BJ (cell line): Measurements from ENCODE around the gene PSG6. TPM values are rescaled to one million over a fixed set of nuclear protein-coding genes. Genes with fewer than 3 reads are reported as not detected.
A peak's percentile ranks its signal among the peaks of the same experiment; 100 is the strongest.
"Not testable (repeated sequence)": the region's sequence is repeated elsewhere in the genome, so short reads cannot be mapped to it uniquely, and the experiment has no call there.

ENCODE experiments used
- CTCF ChIA-PET: fragments of 350-600 bp; formaldehyde crosslinking; extraction: SDS; loops from one replicate; lab custom pipeline; 2021; ENCODE audit warnings: antibody characterized with exemption, inconsistent platforms; lab: Yijun Ruan, JAX
- POLR2A ChIA-PET: fragments of 300-600 bp; sonication (Branson Sonifier 250); formaldehyde crosslinking; extraction: SDS; loops from one replicate; lab custom pipeline; 2021; ENCODE audit warnings: antibody characterized with exemption; lab: Charles Lee
- DNase-seq: peaks from one replicate; pipeline ENCODE4 v3.0.0-alpha.2; 2011; ENCODE audit warnings: low read depth
- H3K27me3 ChIP-seq: 2 replicates; pipeline ENCODE4 v1.6.0; 2011; ENCODE audit warnings: low read length; ENCODE audit not compliant: control insufficient read depth, insufficient read depth
- H3K36me3 ChIP-seq: 2 replicates; pipeline ENCODE4 v1.5.1; 2011; ENCODE audit warnings: low read length; ENCODE audit not compliant: control insufficient read depth, insufficient read depth
- H3K4me3 ChIP-seq: 2 replicates; pipeline ENCODE4 v1.5.1; 2011; ENCODE audit warnings: low read depth, mild to moderate bottlenecking, control low read depth, low read length
- polyA plus RNA-seq: library from polyadenylated mRNA; depleted of rRNA; stranded (reverse); fragments of >200 nt; gene quantifications from 2 replicates; pipeline ENCODE4 v1.2.3, GENCODE V29; 2011
- TF ChIP-seq, protein P1 (sequence below): IDR thresholded peaks from 2 replicates; pipeline ENCODE4 v1.5.1; 2011; ENCODE audit warnings: low read depth, mild to moderate bottlenecking, control low read depth, inconsistent platforms, low read length, moderate library complexity; ENCODE audit not compliant: insufficient read depth

Gene PSG6
- polyA plus RNA-seq, 1 experiment: 1.0 TPM

DNA sequence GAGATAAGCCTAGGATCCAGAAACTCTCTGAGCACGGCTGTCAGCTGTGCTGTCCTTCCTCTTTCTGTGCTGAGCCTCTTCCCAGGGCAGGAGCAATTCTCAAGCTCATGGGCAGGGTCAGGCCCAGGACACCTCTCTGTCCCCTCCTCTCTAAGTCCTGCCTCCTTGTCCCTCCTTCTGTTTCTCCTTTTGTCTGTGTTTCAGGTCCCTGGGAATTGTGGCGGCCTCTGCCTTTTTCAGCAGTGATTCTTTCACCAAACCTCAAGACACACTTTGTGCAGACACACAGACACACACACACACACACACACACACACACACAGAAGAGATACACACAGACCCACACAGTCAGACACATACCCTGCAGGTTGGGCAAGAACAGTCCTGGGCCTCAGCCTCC is 38.1 kb downstream of the PSG6 start, which contains the start of gene PSG1:
Gene PSG1, minus strand, starts transcription at position 101 of the 400 bp plus-strand sequence. CDS start 132 bp downstream, outside the sequence.
- Histone ChIP-seq H3K4me3 (no peak within 1 kb of the TSS), H3K36me3 (no peaks in the 10 kb centered on the region), H3K27me3 (no peaks in the 10 kb centered on the region)
- TF ChIP-seq, protein P1, sequence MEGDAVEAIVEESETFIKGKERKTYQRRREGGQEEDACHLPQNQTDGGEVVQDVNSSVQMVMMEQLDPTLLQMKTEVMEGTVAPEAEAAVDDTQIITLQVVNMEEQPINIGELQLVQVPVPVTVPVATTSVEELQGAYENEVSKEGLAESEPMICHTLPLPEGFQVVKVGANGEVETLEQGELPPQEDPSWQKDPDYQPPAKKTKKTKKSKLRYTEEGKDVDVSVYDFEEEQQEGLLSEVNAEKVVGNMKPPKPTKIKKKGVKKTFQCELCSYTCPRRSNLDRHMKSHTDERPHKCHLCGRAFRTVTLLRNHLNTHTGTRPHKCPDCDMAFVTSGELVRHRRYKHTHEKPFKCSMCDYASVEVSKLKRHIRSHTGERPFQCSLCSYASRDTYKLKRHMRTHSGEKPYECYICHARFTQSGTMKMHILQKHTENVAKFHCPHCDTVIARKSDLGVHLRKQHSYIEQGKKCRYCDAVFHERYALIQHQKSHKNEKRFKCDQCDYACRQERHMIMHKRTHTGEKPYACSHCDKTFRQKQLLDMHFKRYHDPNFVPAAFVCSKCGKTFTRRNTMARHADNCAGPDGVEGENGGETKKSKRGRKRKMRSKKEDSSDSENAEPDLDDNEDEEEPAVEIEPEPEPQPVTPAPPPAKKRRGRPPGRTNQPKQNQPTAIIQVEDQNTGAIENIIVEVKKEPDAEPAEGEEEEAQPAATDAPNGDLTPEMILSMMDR: no peak
- no peak for DNase-seq
- POLR2A ChIA-PET: no interaction called here
- CTCF ChIA-PET: interaction anchor here (1.7 kb wide), 1 partner anchor 85 kb away, joined by 8 read pairs; no protein-coding TSS in a partner anchor

DNA sequence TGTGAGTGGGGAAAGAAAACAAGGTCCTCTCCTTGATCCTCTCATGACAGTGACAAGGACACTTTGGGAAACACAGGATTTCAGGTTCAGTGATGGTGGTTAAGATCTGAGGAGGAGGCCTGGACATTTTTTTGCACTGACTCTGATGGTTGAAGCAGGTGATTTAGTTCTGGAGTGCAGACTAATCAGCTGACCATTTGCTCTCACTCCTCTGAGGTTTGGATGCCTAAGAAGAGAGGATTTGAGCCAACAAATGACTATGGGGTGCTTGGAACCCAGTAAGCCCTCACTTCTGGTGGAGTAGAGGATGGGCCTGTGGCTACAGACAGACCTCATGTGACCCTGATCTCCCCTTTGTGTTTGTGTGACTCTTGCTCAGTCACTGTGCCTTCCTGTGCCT is 41.1 kb downstream of the PSG6 start:
- H3K36me3 ChIP-seq, H3K4me3 ChIP-seq, DNase-seq, H3K27me3 ChIP-seq, POLR2A ChIA-PET: not testable (repeated sequence)
- CTCF ChIA-PET: interaction anchor here (1.2 to 1.6 kb wide), 5 partner anchors 9 to 182 kb away, joined by 3 to 5 read pairs (median 4); no protein-coding TSS in a partner anchor

DNA sequence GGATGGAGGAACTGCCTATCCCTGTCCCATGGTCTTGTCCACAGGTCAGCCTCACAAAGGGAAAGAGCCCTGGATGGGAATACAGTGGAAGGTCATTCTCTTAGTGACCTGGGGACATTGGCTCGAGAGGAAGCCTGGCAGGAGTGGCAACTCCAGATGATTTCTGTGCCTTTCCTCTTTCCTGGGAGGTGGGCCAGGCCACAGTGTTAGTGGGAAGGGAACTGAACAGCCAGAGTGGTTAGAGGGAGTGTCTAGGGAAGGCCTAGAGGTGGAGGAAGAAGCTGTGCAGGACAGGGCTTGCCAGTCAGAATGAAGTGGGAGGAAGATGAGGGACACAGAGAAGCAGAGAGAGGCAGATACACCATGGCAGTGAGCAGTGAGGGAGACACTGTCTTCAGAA is 41.8 kb downstream of the PSG6 start:
- DNase-seq, H3K27me3 ChIP-seq, H3K36me3 ChIP-seq, H3K4me3 ChIP-seq, POLR2A ChIA-PET: not testable (repeated sequence)
- CTCF ChIA-PET: interaction anchor here (1.3 to 1.4 kb wide), 3 partner anchors 22 to 84 kb away, joined by 3 to 4 read pairs (median 3); no protein-coding TSS in a partner anchor

DNA sequence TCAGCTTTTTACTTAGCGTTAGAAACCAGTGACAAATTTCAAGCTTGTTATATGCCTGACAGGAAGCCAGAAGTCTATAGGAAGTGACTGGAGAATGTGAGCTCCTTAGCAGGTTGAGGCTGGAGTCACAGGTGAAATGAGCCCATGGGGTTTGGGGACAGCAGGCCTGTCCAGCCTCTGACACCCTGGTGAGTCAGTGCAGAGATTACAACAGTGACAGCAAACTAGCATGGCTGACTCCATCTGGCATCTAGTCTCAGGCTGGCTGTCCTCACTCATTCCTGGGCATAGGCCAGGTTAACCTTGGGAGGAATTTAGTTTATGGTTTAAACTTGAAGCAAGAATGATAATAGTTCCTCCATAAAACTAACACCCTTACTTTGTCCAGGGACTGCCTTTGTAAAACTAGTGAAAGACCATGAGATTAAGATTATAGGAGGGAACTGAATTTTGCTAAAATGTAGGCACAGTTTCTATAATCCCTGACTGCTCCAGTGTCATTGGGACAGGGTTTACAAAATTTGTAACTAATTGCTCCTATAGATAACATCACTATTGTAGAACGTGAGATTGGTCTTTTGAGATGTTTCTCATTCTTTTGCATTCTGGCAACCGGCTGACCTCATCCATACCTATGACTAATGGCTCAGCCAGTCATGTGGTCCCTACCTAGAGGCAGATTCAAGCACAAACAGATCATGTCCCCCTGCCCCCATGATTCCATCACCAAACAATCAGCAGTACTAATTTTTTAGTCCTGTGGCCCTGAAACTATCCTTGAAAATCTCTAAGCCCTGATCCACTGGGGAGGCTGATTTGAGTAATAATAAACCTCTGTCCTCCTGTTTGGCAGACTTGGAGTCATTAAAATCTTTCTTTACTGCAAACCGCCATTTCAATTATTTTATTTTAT is 42.5 kb downstream of the PSG6 start:
- H3K4me3 ChIP-seq, POLR2A ChIA-PET, H3K27me3 ChIP-seq, H3K36me3 ChIP-seq: not testable (repeated sequence)
- DNase-seq: peak; percentile 83
- CTCF ChIA-PET: interaction anchor here (1.3 to 1.8 kb wide), 2 partner anchors 10 to 81 kb away, joined by 4 to 7 read pairs; no protein-coding TSS in a partner anchor

DNA sequence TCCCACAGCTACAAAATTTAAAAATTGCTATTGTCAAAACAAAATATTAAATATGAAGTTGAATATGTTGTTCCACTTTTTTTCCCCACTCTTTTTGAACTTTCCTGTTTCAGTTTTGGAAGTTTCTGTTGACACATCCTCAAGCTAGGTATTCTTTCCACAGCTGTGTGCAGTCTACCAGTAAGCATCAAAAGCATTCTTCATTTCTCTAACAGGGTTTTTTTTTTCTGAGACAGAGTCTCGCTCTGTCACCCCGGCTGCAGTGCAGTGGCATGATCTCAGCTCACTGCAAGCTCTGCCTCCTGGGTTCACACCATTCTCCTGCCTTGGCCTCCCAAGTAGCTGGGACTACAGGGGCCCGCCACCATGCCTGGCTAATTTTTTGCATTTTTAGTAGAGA is 43.6 kb downstream of the PSG6 start:
- H3K27me3 ChIP-seq, DNase-seq, POLR2A ChIA-PET, H3K36me3 ChIP-seq, H3K4me3 ChIP-seq: not testable (repeated sequence)
- CTCF ChIA-PET: interaction anchor here (1.3 to 1.8 kb wide), 2 partner anchors 11 to 80 kb away, joined by 4 to 7 read pairs; no protein-coding TSS in a partner anchor

DNA sequence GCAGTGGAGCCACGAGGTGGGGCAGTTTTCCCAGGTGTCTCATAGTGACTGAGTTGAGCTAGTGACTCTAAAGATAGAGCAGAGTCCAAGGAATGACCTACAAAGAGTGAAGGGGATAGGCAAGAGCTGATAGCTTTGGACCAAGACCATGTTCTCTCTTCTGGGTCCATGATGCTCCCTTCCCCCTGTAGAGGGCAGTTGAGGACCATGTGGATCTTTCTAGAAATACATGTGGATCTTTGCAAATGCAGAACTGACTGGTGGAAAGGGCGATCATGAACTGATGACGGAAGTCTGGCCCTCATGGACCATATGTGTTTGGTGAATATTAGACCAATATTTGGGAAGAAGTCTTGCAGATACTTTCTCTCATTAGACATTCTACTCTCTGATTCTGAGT is 45.1 kb downstream of the PSG6 start:
- TF ChIP-seq, protein P1: no peak
- no peak for DNase-seq
- Histone ChIP-seq H3K27me3 (no peaks in the 10 kb centered on the region), H3K4me3 (no peak overlapping the region), H3K36me3 (no peaks in the 10 kb centered on the region)
- POLR2A ChIA-PET: no interaction called here
- CTCF ChIA-PET: interaction anchor here (2.3 kb wide), 1 partner anchor 10 kb away, joined by 5 read pairs; no protein-coding TSS in a partner anchor

DNA sequence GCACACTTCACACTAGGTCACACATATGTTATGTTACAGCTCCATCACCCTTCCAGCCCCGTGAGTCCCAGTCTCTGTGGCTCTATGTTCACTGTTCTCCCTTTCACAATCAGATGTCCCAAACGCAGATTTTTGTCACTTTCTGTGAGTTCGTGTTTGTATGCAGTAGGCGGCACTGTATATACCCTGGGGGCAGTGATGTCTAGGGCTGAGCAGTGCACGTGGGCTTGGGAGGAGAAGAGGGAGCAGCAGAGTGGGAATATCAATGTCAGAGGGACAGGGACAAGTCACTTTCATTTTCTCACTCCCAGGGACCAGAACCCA is 60.2 kb downstream of the PSG6 start:
- CTCF ChIA-PET: no interaction called here
- TF ChIP-seq, protein P1: no peak
- Histone ChIP-seq H3K27me3 (no peaks in the 10 kb centered on the region), H3K36me3 (no peaks in the 10 kb centered on the region), H3K4me3 (no peak overlapping the region)
- POLR2A ChIA-PET: no interaction called here
- no peak for DNase-seq
